Tibial nerve (tissue), 4 donors: ENCODE data around the gene IKZF4. TPM values are rescaled to one million over a fixed set of nuclear protein-coding genes. Genes with fewer than 3 reads are reported as not detected.
"Not testable (repeated sequence)": the region's sequence is repeated elsewhere in the genome, so short reads cannot be mapped to it uniquely, and the experiment has no call there.

Experiments used
- DNase-seq, 2 donors: peaks; one replicate each; pipeline ENCODE4 v3.0.0-alpha.2; 2019; ENCODE audit warnings: low spot score in 2 of 2
- H3K27ac ChIP-seq, 4 donors: fragments of 200-600 bp; sonication (generic) in 3 of 4; one replicate each; pipeline ENCODE4 v1.5.1; 2017 to 2019; ENCODE audit warnings: mild to moderate bottlenecking in 1 of 4
- H3K27me3 ChIP-seq, 2 donors: fragments of 200-600 bp; sonication (generic) in 1 of 2; one replicate each; pipeline versions ENCODE4 v1.5.1 to v1.6.0; 2017 to 2019
- H3K36me3 ChIP-seq, 3 donors: fragments of 200-600 bp; sonication (generic); one replicate each; pipeline ENCODE4 v1.5.1; 2018 to 2019
- H3K4me1 ChIP-seq, 4 donors: fragments of 200-600 bp; sonication (generic) in 3 of 4; one replicate each; pipeline ENCODE4 v1.5.1; 2017 to 2019
- H3K4me3 ChIP-seq, 4 donors: fragments of 200-600 bp; sonication (generic) in 3 of 4; one replicate each; pipeline ENCODE4 v1.5.1; 2017 to 2019; ENCODE audit warnings: mild to moderate bottlenecking in 1 of 4, moderate library complexity in 1 of 4
- H3K9me3 ChIP-seq, 4 donors: fragments of 200-600 bp; sonication (generic) in 3 of 4; one replicate each; pipeline ENCODE4 v1.5.1; 2017 to 2019
- CTCF ChIP-seq, 5 experiments: fragments of 200-600 bp in 3 of 5; fragments of 450-650 bp in 2 of 5; sonication (generic) in 3 of 5; IDR thresholded peaks; one replicate each; pipeline ENCODE4 v1.5.1; 2016 to 2019; ENCODE audit warnings: antibody characterized with exemption in 5 of 5, mild to moderate bottlenecking in 3 of 5, moderate library complexity in 2 of 5
- EP300 ChIP-seq, 2 donors: sonication (generic); formaldehyde crosslinking; IDR thresholded peaks; one replicate each; pipeline ENCODE4 v1.6.1; 2017; ENCODE audit warnings: antibody characterized with exemption in 2 of 2, mild to moderate bottlenecking in 1 of 2
- POLR2A ChIP-seq, 2 donors: fragments of 450-650 bp; IDR thresholded peaks; one replicate each; pipeline ENCODE4 v1.6.1; 2017; ENCODE audit warnings: antibody characterized with exemption in 2 of 2, mild to moderate bottlenecking in 2 of 2, moderate library complexity in 2 of 2
- WGBS, 2 donors: methylation state at CpG; one replicate each; pipeline ENCODE4 v1.1.5; 2018; 5-methylcytosine and 5-hydroxymethylcytosine counted together
- total RNA-seq, 4 donors: library from RNA; depleted of rRNA; stranded (reverse); fragments of >200 nt; gene quantifications; one replicate each; pipeline ENCODE4 v1.1.0, GENCODE V29; 2016

Gene IKZF4
- total RNA-seq, 4 donors from 2014 or later: 3.8 to 9.6 (median 6.4) TPM

- Histone ChIP-seq H3K27ac (no peak overlapping the region), H3K4me1 (peaks cover 0 to 7% (median 0%) of the 10 kb centered on the region in 4 donors), H3K27me3 (no peaks in the 10 kb centered on the region), H3K4me3 (no peak overlapping the region), H3K9me3 (no peaks in the 10 kb centered on the region), H3K36me3 (peaks cover 0 to 69% (median 0%) of the 10 kb centered on the region in 3 donors)
- WGBS, 2 donors: 63 to 68% methylated on average over 3 of the region's 3 CpGs
- no peak for DNase-seq
- no peak for TF ChIP-seq CTCF (IDR thresholded peaks at IDR 0.05)
- no peak for TF ChIP-seq POLR2A (IDR thresholded peaks at IDR 0.05)
- no peak for TF ChIP-seq EP300 (IDR thresholded peaks at IDR 0.05)
Measured at GRCh38 chr12:55982319-55982936, 38.4 kb upstream of the IKZF4 start.

DNA sequence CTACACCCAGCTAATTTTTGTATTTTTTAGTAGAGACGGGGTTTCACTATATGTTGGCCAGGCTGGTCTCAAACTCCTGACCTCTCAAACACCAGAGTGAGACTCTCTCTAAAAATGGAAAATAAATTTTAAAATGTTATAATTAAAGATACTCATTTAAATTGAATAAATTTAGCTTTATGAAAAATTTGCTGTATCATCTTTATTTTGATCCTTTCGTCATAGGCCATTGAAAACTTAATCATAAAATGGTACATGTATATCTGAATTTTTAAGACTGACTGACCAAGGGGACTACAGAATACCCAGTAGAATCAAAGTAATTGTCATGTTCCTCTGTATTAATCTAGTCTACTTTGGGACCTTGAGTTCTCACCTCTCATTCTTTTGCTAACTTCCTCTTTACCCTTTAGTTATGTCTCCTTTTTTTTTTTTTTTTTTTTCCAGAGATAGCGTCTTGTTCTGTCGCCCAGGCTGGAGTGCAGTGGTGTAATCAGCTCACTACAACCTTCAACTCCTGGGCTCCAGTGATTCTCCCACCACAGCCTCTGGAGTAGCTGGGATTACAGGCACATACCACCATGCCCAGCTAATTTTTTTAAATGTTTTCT lies 37.5 kb upstream of the IKZF4 start:
- no peak for TF ChIP-seq EP300 (IDR thresholded peaks at IDR 0.05)
- TF ChIP-seq CTCF (IDR thresholded peaks at IDR 0.05): no peak
- no peak for TF ChIP-seq POLR2A (IDR thresholded peaks at IDR 0.05)
- Histone ChIP-seq H3K27me3 (no peaks in the 10 kb centered on the region), H3K4me3 (no peak overlapping the region), H3K27ac (no peak overlapping the region), H3K9me3 (no peaks in the 10 kb centered on the region), H3K36me3 (peaks cover 0 to 78% (median 0%) of the 10 kb centered on the region in 3 donors), H3K4me1 (peaks cover 0 to 5% (median 0%) of the 10 kb centered on the region in 4 donors)
- DNase-seq: no peak
- 76 to 80% methylated on average over 4 of the region's 4 CpGs for WGBS, 2 donors

DNA sequence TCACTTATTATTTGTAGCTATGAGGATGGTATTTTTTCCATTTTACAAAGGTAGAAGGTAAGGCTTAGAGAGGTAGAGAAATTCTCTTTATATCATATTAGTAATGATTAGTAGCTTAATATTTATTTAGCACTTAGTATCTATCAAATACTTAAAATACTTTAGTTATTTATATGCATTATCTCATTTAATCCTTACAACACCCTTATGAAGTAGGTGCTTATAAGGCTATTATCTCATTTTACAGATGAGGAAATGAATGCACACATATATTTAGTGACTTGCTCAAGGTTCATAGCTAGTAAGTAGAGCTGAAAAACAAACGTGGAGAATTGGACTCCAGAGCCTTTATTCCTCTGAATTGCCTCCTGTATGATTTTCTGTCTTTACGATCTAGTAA lies 36.0 kb upstream of the IKZF4 start:
- 59 to 64% methylated on average over 2 of the region's 2 CpGs for WGBS, 2 donors
- Histone ChIP-seq H3K36me3 (peaks cover 0 to 83% (median 1%) of the 10 kb centered on the region in 3 donors), H3K4me1 (peaks cover 0 to 3% (median 0%) of the 10 kb centered on the region in 4 donors), H3K4me3 (no peak overlapping the region), H3K27ac (no peak overlapping the region), H3K9me3 (no peaks in the 10 kb centered on the region), H3K27me3 (no peaks in the 10 kb centered on the region)
- TF ChIP-seq EP300 (IDR thresholded peaks at IDR 0.05) (no peak), CTCF (IDR thresholded peaks at IDR 0.05) (no peak), POLR2A (IDR thresholded peaks at IDR 0.05) (no peak)
- DNase-seq: no peak

DNA sequence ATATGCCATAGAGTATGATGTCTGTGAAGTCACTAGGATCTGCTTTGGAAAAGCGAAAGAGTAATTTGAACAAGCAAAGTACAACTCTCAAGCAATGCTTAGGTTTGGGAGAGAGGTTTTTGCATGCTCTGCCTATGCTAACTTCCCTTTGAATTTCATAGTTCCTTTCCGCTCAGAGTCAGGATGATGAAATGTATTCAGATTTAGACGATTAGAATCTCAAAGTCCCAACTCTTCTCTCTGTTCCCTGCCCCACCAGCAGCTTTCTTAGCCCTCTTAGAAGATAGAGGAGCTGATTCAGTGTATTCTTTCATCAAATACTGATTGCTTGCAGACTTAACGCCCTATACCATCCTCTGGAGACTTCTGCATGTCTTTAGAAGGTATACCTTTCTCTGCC lies 35.5 kb upstream of the IKZF4 start:
- DNase-seq: no peak
- peaks cover 0 to 83% (median 3%) of the 10 kb centered on the region in 3 donors for H3K36me3 ChIP-seq
- WGBS, 2 donors: 79 to 83% methylated on average over 4 of the region's 4 CpGs

GRCh38 chr12:55985976-55986375 lies 34.9 kb upstream of the IKZF4 start:
- H3K4me1 ChIP-seq, H3K4me3 ChIP-seq, DNase-seq, H3K27me3 ChIP-seq, H3K27ac ChIP-seq, H3K9me3 ChIP-seq: not testable (repeated sequence)
- WGBS, 2 donors: 84 to 87% methylated on average over 7 of the region's 7 CpGs
- H3K36me3 ChIP-seq: peaks cover 3 to 83% (median 6%) of the 10 kb centered on the region in 3 donors

More for the DNA sequence above, 35.5 kb upstream of the IKZF4 start:
- Histone ChIP-seq H3K9me3 (no peaks in the 10 kb centered on the region), H3K27me3 (no peaks in the 10 kb centered on the region), H3K4me1 (peaks cover 0 to 3% (median 0%) of the 10 kb centered on the region in 4 donors), H3K4me3 (no peak overlapping the region), H3K27ac (no peak overlapping the region)
- TF ChIP-seq CTCF (IDR thresholded peaks at IDR 0.05) (no peak), POLR2A (IDR thresholded peaks at IDR 0.05) (no peak)
